ENCODE measurements around the gene PCBP3.
"Not testable (repeated sequence)": the region's sequence is repeated elsewhere in the genome, so short reads cannot be mapped to it uniquely, and the experiment has no call there.

The PCBP3 gene

DNA sequence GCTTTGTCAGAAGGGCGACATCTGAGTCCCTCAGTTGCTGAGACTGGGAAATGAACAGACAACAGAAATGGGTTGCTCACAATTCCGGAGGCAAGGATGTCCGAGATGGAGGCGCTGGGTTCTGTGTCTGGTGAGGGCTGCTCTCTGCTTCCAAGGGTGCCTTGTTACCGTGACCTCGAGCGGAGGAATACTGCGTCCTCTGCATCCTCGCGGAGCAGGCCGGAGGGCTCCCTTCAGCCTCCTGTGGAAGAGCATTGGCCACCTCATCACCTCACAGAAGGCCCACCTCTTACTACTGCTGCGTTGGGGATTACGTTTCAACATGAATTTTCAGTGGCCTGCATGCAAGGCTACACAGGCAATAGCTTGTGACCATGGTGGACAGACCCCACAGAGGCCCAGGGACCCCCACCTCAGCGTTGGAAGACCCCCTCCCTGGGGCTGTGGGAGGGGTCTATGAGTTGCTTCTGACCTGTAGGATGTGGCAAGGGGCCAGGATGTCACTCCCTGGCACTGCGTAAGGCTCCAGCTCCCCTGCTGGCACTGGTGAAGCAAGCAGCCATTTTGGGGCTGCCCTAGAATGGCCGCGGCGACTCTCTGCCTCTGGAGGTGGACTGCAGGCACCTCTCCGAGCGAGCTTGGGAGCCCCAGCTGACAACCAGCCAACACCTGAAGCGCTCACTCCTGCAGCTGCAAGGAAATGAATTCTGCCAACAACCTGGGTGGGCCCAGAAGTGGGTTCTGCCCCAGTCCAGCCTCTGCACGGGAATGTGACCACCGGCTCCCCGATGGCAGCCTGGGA, 301.7 kb downstream of the PCBP3 start:
- no peak for DNase-seq
- intact Hi-C loops (cut with DNase I): no loop called here

DNA sequence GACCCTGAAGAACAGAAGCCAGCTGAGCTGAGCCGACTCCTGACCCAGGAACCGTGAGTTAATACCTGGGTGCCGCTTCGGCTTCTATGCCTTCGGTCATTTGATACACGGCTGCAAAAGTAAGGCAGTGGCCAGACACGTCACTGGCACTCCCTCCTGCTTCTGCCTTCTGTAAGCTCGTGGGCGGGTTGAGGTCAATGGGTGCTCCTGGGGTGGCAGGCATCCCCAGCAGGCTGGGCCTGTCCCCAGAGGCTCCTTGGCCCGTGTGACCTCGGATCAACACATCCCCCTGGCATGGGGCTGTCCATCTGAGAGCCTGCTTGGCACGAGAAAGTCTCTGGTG, 302.3 kb downstream of the PCBP3 start:
- intact Hi-C loops (cut with DNase I): no loop called here
- no peak for DNase-seq

GRCh38 chr21:45947296-45947695, 303.8 kb downstream of the PCBP3 start:
- no peak for DNase-seq
- intact Hi-C loops (cut with DNase I): no loop called here

DNA sequence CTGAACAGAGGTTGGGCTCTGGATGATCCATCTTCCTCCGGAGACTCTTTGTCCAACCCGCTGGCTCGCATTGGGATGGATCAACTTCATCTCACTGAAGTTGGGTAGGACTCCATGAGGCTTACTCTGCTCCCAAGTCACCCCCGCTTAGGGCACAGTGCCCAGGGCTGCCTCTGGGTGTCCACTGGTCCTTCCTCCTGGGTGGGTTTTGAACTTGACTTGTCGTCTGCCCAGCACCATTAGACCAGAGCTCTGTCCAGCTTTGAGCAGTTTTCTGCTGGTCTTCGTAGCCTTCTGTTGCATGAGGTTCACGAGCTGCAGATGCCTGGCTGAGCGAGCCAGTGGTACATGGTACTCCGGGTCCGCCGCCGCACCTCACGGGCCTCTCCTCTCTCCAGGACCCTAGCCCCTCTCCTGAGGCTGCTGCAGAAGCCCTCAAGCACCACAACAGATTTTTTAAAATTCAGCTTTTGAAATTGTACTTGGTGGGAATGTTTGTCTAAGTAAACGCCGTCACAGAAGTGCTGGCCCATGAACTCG, 304.3 kb downstream of the PCBP3 start:
- DNase-seq: no peak
- intact Hi-C loops (cut with DNase I): no loop called here

- DNase-seq: no peak
- intact Hi-C loops (cut with DNase I): no loop called here
These were observed 305.1 kb downstream of the PCBP3 start for GRCh38 chr21:45948576-45949141.

- no peak for DNase-seq
- intact Hi-C loops (cut with DNase I): no loop called here
These were observed 306.6 kb downstream of the PCBP3 start for GRCh38 chr21:45949928-45950739.

DNA sequence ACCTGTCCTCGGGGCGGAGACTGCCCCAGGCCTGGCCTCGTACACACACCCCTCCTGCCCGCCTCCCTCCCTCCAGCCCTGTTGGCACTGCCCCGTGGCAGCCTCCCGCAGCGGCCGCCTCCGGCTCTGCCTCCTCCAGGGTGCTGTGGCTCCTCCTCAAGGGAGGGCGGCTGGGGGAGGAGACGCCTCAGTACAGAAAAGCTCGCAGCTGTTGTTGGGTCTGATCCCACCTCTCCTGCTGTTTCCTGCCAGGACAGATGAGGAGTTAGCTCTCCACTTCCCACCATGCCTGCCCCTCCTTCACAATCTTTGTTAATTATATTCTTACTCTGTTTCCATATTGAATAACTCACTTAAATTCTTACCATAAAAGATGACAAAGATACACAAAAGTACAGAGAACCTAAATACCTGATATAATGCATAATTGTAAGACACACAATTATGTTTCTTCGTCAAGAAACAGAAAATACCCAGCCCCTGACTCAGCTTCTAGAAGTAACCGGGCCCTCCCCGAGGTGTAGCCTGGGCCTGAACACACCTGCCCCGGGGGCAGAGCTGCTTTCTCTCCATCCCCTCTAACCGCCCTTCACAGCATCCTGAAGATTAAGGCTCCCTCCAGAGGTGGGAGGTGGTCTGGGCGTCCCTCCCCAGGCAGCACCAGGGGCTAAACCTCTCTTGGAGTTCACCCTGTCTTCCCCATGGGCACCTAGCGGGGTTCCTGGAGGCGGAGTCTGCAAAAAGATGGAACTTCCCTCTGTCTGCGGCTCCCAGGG, 307.4 kb downstream of the PCBP3 start:
- intact Hi-C loops (cut with DNase I): no loop called here
- DNase-seq: peak in 2 of 42 donors; percentile 19 to 21

DNA sequence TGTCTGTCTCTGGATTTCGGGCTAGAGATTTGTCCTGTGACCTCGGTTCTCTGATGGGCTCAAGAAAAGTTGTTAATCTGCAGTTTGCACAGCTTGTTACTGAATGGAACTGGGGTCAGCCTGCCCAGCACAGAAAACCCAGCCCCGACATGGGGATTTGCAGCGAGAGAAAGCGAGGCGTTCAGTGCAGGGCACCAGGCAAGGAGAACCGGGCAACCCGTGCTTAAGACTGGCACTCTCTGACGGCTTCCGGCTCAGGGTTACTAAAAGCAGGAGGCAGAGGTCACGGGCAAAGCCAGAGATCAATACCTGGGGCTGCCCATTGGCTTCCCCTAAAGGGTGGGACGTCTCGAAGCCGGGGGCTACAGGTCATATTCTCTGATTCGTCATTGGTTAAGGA, 308.2 kb downstream of the PCBP3 start:
- intact Hi-C loops (cut with DNase I): no loop called here
- no peak for DNase-seq

GRCh38 chr21:45952527-45952926, 309.0 kb downstream of the PCBP3 start:
- DNase-seq; intact Hi-C loops (cut with DNase I): not testable (repeated sequence)

DNA sequence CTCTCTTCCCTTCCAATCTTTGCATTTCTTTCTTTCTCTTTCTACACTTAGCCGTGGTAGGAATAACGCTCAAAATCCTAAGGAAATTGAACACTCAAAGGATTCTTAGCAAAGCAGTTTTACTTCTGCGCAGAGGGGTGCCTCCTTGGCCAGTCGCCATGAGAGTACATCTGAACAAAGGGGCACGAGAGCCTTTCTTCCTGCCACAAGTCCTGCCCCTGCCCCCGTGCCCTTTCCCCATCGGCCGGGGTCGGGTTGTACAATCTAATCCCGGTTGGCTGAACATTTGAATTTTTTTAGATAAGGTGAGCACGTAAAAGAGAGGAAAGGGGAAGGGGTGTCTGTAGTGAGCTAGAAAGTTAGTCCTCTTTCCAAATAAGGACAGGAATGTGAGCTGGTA, 309.4 kb downstream of the PCBP3 start:
- DNase-seq: no peak
- intact Hi-C loops (cut with DNase I): no loop called here

DNA sequence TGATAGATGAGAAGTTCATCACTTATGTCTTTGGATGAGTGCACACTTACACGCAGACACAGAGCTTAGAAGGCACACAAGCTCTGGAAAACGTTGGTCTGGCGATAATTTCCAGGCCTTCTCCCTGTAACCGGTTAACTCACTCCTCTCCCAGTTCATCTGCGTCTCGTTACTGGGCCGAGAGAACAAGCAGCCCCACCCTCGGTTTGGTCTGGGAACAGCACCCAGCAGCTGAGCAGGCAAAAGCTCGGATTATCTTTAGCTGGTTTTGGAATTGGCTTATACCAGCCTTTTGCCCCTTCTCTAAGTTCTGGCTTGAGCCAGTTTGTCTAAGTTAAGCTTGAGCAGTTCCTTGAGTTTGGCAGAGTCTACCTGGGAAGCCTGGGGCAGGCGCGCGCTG, 310.7 kb downstream of the PCBP3 start:
- no peak for DNase-seq
- intact Hi-C loops (cut with DNase I): no loop called here

GRCh38 chr21:45954921-45955320, 311.4 kb downstream of the PCBP3 start:
- no peak for DNase-seq
- intact Hi-C loops (cut with DNase I): no loop called here

- intact Hi-C loops (cut with DNase I): no loop called here
- no peak for DNase-seq
These were observed 314.0 kb downstream of the PCBP3 start for GRCh38 chr21:45957551-45957950.

DNA sequence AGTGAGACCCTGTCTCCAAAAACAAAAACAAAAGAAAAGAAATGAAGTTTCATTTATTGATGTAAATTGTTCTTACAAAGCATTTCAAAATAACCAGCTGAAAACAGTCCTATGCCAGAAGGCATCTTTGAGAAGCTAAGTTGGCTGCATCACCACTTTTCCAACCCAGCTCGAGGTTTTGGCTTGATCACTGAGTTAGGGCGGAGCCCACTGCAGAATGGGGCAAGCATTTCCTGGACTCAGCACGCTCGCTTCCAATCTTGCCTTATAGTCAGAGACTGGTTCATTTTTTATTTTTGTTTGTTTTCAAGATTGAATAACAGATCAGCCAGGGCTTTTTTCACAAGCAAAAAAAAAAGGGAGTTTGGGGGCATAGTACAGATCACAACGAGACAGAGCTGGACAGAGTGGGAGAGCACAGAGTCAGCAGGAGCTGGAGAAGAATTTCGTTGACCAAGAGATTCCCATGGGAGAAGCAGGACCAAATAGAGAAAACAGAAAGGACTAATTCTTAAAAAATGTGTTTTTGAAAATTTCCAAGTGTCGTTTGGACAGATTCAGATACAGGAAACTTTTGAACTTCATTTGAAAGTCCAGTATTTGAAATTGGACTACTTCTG, 314.6 kb downstream of the PCBP3 start:
- intact Hi-C loops (cut with DNase I): no loop called here
- DNase-seq: no peak

- intact Hi-C loops (cut with DNase I): no loop called here
- no peak for DNase-seq
These were observed 315.7 kb downstream of the PCBP3 start for GRCh38 chr21:45959182-45959581.

DNA sequence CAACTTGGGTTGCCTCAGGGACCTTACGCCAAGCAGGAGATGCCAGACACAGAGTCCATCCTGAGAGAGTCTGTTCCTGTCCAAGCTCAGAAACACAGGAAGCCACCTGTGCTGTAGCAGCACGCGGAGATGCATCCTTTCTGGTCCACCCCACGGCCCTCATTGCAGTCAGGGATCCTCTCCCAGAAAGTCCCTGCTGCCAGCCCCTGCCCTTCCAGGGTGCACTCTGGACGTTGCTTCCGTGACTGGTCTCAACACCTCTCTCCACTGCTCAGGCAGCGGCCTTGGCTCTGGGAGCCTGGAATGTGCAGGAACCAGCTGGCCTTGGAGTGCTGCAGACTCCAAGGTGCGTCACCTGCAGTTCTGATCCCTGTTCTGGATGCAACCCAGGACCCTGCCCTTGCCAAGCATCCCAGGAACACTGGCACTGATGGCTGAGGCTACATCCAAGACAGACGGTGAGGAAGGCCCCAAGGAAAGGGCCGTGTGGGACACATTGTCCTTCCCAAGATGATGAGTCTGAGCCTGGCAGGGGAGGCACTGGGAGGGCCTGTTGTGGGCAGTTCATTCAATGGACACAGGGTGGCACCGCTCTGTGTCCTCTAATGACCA, 316.4 kb downstream of the PCBP3 start:
- DNase-seq: no peak
- intact Hi-C loops (cut with DNase I): no loop called here

DNA sequence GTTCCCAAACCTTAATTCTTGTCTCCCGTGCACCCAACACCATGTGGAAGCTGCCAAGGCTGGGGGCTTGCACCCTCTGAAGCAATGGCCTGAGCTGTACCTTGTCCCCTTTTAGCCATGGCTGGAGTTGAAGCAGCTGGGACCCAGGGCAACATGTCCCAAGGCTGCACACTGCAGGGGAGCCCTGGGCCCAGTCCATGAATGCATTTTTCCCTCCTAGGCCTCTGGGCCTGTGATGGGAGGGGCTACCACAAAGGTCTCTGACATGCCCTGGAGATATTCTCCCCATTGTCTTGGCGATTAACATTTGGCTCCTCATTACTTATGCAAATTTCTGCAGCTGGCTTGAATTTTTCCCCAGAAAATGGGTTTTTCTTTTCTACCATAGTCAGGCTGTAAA, 317.9 kb downstream of the PCBP3 start:
- intact Hi-C loops (cut with DNase I); DNase-seq: not testable (repeated sequence)

- no peak for DNase-seq
- intact Hi-C loops (cut with DNase I): no loop called here
These were observed 319.2 kb downstream of the PCBP3 start for GRCh38 chr21:45962531-45963231.

Measured in head of caudate nucleus (tissue), 42 donors.